Heart right ventricle (tissue), 16 donors: Measurements from ENCODE around the gene YBX1. TPM values are rescaled to one million over a fixed set of nuclear protein-coding genes. Genes with fewer than 3 reads are reported as not detected.
A peak's percentile ranks its signal among the peaks of the same experiment; 100 is the strongest.

Experiments
- ATAC-seq, 8 donors: fragments of 200-7000 bp; cut with Tn5 transposase; one replicate each; pipeline ENCODE4 v1.9.1; 2020; ENCODE audit warnings: mild to moderate bottlenecking in 8 of 8, moderate library complexity in 8 of 8, moderate number of reproducible peaks in 1 of 8
- DNase-seq, 2 donors: peaks; one replicate each; pipeline ENCODE4 v3.0.0-alpha.2; 2020
- H3K27ac ChIP-seq, 10 donors: fragments of 200-600 bp; sonication (generic) in 2 of 10; one replicate each; pipeline versions ENCODE4 v1.5.0 to v1.8.0; 2020 to 2022; ENCODE audit warnings: mild to moderate bottlenecking in 3 of 10
- H3K27me3 ChIP-seq, 7 donors: fragments of 200-600 bp; one replicate each; pipeline ENCODE4 v1.8.0; 2021 to 2022; ENCODE audit warnings: mild to moderate bottlenecking in 2 of 7
- H3K36me3 ChIP-seq, 9 donors: fragments of 200-600 bp; sonication (generic) in 1 of 9; one replicate each; pipeline versions ENCODE4 v1.5.0 to v1.8.0; 2020 to 2022; ENCODE audit warnings: mild to moderate bottlenecking in 2 of 9
- H3K4me1 ChIP-seq, 9 donors: fragments of 200-600 bp; sonication (generic) in 1 of 9; one replicate each; pipeline versions ENCODE4 v1.5.0 to v1.8.0; 2020 to 2022; ENCODE audit warnings: mild to moderate bottlenecking in 4 of 9
- H3K4me3 ChIP-seq, 10 donors: fragments of 200-600 bp; sonication (generic) in 2 of 10; one replicate each; pipeline versions ENCODE4 v1.5.0 to v1.8.0; 2020 to 2022; ENCODE audit warnings: mild to moderate bottlenecking in 7 of 10, moderate library complexity in 2 of 10
- H3K9me3 ChIP-seq, 11 donors: fragments of 200-600 bp in 10 of 11; sonication (generic) in 2 of 11; one replicate each; pipeline versions ENCODE4 v1.5.0 to v1.8.0; 2013 to 2022; ENCODE audit warnings: mild to moderate bottlenecking in 2 of 11, control low read depth in 1 of 11, moderate library complexity in 1 of 11
- CTCF ChIP-seq, 9 donors: fragments of 200-600 bp; sonication (generic) in 2 of 9; IDR thresholded peaks; one replicate each; pipeline versions ENCODE4 v1.5.0 to v1.8.0; 2021 to 2022; ENCODE audit warnings: antibody characterized with exemption in 9 of 9, mild to moderate bottlenecking in 5 of 9, moderate library complexity in 1 of 9
- WGBS, 2 donors: extraction: QIAGEN DNeasy Blood & Tissue Kit; methylation state at CpG; one replicate each; pipeline ENCODE4 v1.1.7; 2013; ENCODE audit warnings: inconsistent platforms in 1 of 2; 5-methylcytosine and 5-hydroxymethylcytosine counted together
- intact Hi-C, 10 donors: fragments of 100-400 bp; cut with DNase I; formaldehyde crosslinking; loops; one replicate each; pipeline versions ENCODE4 v1.11.1 to v1.14.2; 2022
- polyA plus RNA-seq, 2 donors: library from polyadenylated mRNA; stranded (reverse); fragments of 200-250 nt; gene quantifications; one replicate each; pipeline ENCODE4 v1.2.3, GENCODE V29; 2013
- total RNA-seq, 10 donors: library from RNA; stranded (reverse); fragmentation: NEBNext Ultra II Directional in 3 of 10; extraction: Animal tissue kit (Norgen Biotek cat#: 25700) in 3 of 10; gene quantifications; one replicate each; pipeline versions ENCODE4 v1.2.1 to v1.2.4, GENCODE V29; 2021 to 2023
- donor health status: Arrhythmogenic right ventricular cardiomyopathy.
- donor health status: ischemic (EF 13 %, LVEDD 7.1; RV severe dilation, severe dysfunction).
- donor health status: healthy with polysubstance abuse.
- donor health status: DM: no; HTN: yes; CAD: no.
- donor health status: DM: no; HTN: no; CAD: no.
- donor health status: ischemic (EF 25% LVEDD 6.9; RV normal size, moderate dysfunction).
- donor health status: ischemic (EF 25% LVEDD 5.7; RV mildly dilated, moderate dysfunction).
- donor health status: healthy.
- donor health status: DM: yes; HTN: yes; CAD: no.
- donor health status: Ischemic cardiomyopathy.
- donor health status: ischemic (EF 35%, LVEDD 5.7; RV mildly dilated, moderate dysfunction).
- donor health status: nonischemic (EF 11% LVEDD 7.7; RV severe dilation, severe dysfunction).
- donor health status: DM: yes; HTN: yes; CAD: no.
- donor health status: PGD.
- donor health status: ischemic (EF 29% LVEDD 5.4; RV normal size, mild dysfunction).
- donor health status: nonischemic (EF 23%, LVEDD 6.1; RV moderate dilation, normal function).

YBX1 gene
- total and polyA plus RNA-seq, 12 donors = 300 to 1,036 (median 777) TPM

GRCh38 chr1:42682739-42683531, 717 bp downstream of the YBX1 start:
- intact Hi-C loops = loop anchor here in 3 of 10 donors (5.0 to 10.0 kb wide), 3 partner anchors 338 to 348 kb away; partner anchors contain the start of gene FOXJ3 (in 1 of the 3)
- no peak for TF ChIP-seq CTCF (IDR thresholded peaks at IDR 0.05)
- ATAC-seq = peak; percentile 57 to 80 (median 70)
- 0 to 1% methylated on average over 46 to 98 of the region's 103 CpGs for WGBS, 2 donors
- Histone ChIP-seq H3K27me3 (no peaks in the 10 kb centered on the region), H3K4me3 (peak overlapping the region; percentile 63 to 86 (median 82)), H3K4me1 (peaks cover 4 to 66% (median 61%) of the 10 kb centered on the region in 9 donors), H3K27ac (peak overlapping the region; percentile 90 to 98 (median 94)), H3K9me3 (no peaks in the 10 kb centered on the region), H3K36me3 (peaks cover 0 to 37% (median 0%) of the 10 kb centered on the region in 9 donors)
- DNase-seq = peak; percentile 70 to 75

- no peak for ATAC-seq
- no peak for TF ChIP-seq CTCF (IDR thresholded peaks at IDR 0.05)
- peak overlapping the region in 8 of 10 donors; percentile 78 to 86 (median 82) for H3K4me3 ChIP-seq
- no peaks in the 10 kb centered on the region for H3K9me3 ChIP-seq
- peak overlapping the region in 4 of 10 donors; percentile 94 to 97 (median 95) for H3K27ac ChIP-seq
- H3K27me3 ChIP-seq = no peaks in the 10 kb centered on the region
- intact Hi-C loops = loop anchor here in 3 of 10 donors (5.0 to 10.0 kb wide), 3 partner anchors 339 to 349 kb away; partner anchors contain the start of gene FOXJ3 (in 1 of the 3)
- H3K4me1 ChIP-seq = peaks cover 4 to 78% (median 73%) of the 10 kb centered on the region in 9 donors
- peaks cover 0 to 38% (median 0%) of the 10 kb centered on the region in 9 donors for H3K36me3 ChIP-seq
- no peak for DNase-seq
- 42 to 50% methylated on average over 5 of the region's 5 CpGs for WGBS, 2 donors
Measured at GRCh38 chr1:42684139-42684538, 1.9 kb downstream of the YBX1 start.

GRCh38 chr1:42686418-42686817, 4.2 kb downstream of the YBX1 start:
- intact Hi-C loops = loop anchor here in 2 of 10 donors (10.0 kb wide), 2 partner anchors 342 to 352 kb away; partner anchors contain the start of gene FOXJ3 (in 1 of the 2)
- 60 to 70% methylated on average over 4 of the region's 4 CpGs for WGBS, 2 donors

More at GRCh38 chr1:42686418-42686817, 4.2 kb downstream of the YBX1 start:
- peak overlapping the region in 1 of 10 donors; percentile 17 for H3K4me3 ChIP-seq
- H3K27me3 ChIP-seq = no peaks in the 10 kb centered on the region
- no peaks in the 10 kb centered on the region for H3K9me3 ChIP-seq
- no peak for ATAC-seq
- H3K4me1 ChIP-seq = peaks cover 4 to 85% (median 82%) of the 10 kb centered on the region in 9 donors
- no peak for DNase-seq
- peaks cover 0 to 51% (median 0%) of the 10 kb centered on the region in 9 donors for H3K36me3 ChIP-seq
- peak overlapping the region in 4 of 10 donors; percentile 1 to 20 (median 10) for H3K27ac ChIP-seq
- TF ChIP-seq CTCF (IDR thresholded peaks at IDR 0.05) = no peak
